ENCODE data around the gene METAP1D. TPM values are rescaled to one million over a fixed set of nuclear protein-coding genes. Genes with fewer than 3 reads are reported as not detected.

Gene METAP1D
- total and polyA plus RNA-seq, 2 of the 4 experiments (the other 2 are of a cell fraction) = 3.4 to 5.5 TPM

GRCh38 chr2:172090044-172090961 is 90.5 kb downstream of the METAP1D start:
- DNase-seq (no peak), ATAC-seq (ENCODE audit: low read depth) (no peak)
- Histone ChIP-seq H2BK120ac (ENCODE audit: low read depth, low read length) (no peak overlapping the region), H3K23ac (ENCODE audit: low read depth, low read length) (no peak overlapping the region), H3K4me3 (ENCODE audit: insufficient read depth, low read depth, low read length) (no peak overlapping the region), H2BK20ac (ENCODE audit: low read depth, low read length) (no peak overlapping the region), H2AFZ (replicated peaks; ENCODE audit: low read length, poor library complexity) (no peak overlapping the region), H3K79me1 (ENCODE audit: low read depth in 1 of 2, low read length in 2 of 2) (no peaks in the 10 kb centered on the region), H2BK5ac (ENCODE audit: low read depth, low read length, poor library complexity, severe bottlenecking) (no peak overlapping the region), H3K36me3 (ENCODE audit: control insufficient read depth, insufficient read depth, low read length) (no peaks in the 10 kb centered on the region), H3K4ac (ENCODE audit: low read depth, low read length) (no peak overlapping the region), H4K91ac (ENCODE audit: insufficient read depth, low read depth, low read length) (no peak overlapping the region), H4K8ac (ENCODE audit: low read depth in 2 of 2, low read length in 2 of 2) (no peak overlapping the region), H3K9ac (ENCODE audit: low read depth, low read length) (no peak overlapping the region), H3K14ac (replicated peaks; ENCODE audit: low read depth, low read length) (no peak overlapping the region), H4K5ac (ENCODE audit: low read depth, low read length) (no peak overlapping the region), H2AK5ac (ENCODE audit: low read depth, low read length) (no peak overlapping the region), H3K9me3 (ENCODE audit: control insufficient read depth, insufficient read depth, low read length) (peaks cover 5% of the 10 kb centered on the region; the same call in 1 of the 2 replicates), H3K4me2 (ENCODE audit: low read depth, low read length) (no peak overlapping the region), H3K27ac (ENCODE audit: insufficient read depth, low read length) (no peak overlapping the region), H2BK15ac (ENCODE audit: low read depth, low read length) (no peak overlapping the region), H3K56ac (ENCODE audit: extremely low read depth, insufficient read depth, low read length) (no peak overlapping the region), H2AK9ac (replicated peaks; ENCODE audit: low read depth, low read length, poor library complexity) (no peak overlapping the region), H4K20me1 (ENCODE audit: insufficient read depth, low read length) (peaks cover 8% of the 10 kb centered on the region; the same call in 1 of the 2 replicates), H3K9me1 (ENCODE audit: insufficient read depth, low read length) (no peaks in the 10 kb centered on the region), H3K27me3 (ENCODE audit: control insufficient read depth, insufficient read depth, low read length) (peaks cover 89% of the 10 kb centered on the region), H3K4me1 (ENCODE audit: control insufficient read depth, insufficient read depth, low read length) (no peaks in the 10 kb centered on the region; the same call in 1 of the 2 replicates), H3K18ac (ENCODE audit: low read depth, low read length) (no peak overlapping the region)
- in situ Hi-C loops (cut with MboI; ENCODE audit: low sequenced_read_pairs) = no loop called here
- CTCF ChIA-PET = no interaction called here
- no peak for TF ChIP-seq RCOR1 (IDR thresholded peaks at IDR 0.05; ENCODE audit: insufficient replicate concordance, low read length)
- no peak for TF ChIP-seq USF2 (IDR thresholded peaks at IDR 0.05; ENCODE audit: low read depth, low read length)
- TF ChIP-seq CEBPB (IDR thresholded peaks at IDR 0.05; ENCODE audit: low read depth, low read length) = no peak
- TF ChIP-seq MAZ (IDR thresholded peaks at IDR 0.05; ENCODE audit: borderline replicate concordance, low read depth, low read length) = no peak
- TF ChIP-seq ELK1 (IDR thresholded peaks at IDR 0.05; ENCODE audit: borderline replicate concordance, low read depth, low read length) = no peak
- TF ChIP-seq NFE2L2 (IDR thresholded peaks at IDR 0.05; ENCODE audit: low read depth, low read length) = no peak
- TF ChIP-seq MAFK (IDR thresholded peaks at IDR 0.05; ENCODE audit: low read depth, low read length) = no peak
- TF ChIP-seq RFX5 (IDR thresholded peaks at IDR 0.05; ENCODE audit: low read depth, low read length) = no peak
- no peak for TF ChIP-seq BHLHE40 (IDR thresholded peaks at IDR 0.05; ENCODE audit: low read depth, low read length)
- no peak for TF ChIP-seq RAD21 (IDR thresholded peaks at IDR 0.05; ENCODE audit: low read length)
- WGBS, 2 experiments (ENCODE audit: extremely low coverage in 2 of 2, insufficient read length in 1 of 2) = 14% methylated on average over 6 of the region's 39 CpGs; no CpG with 5 or more reads in 1 of the 2 experiments
- intact Hi-C loops (cut with micrococcal nuclease) = no loop called here
- dilution Hi-C loops (cut with HindIII; ENCODE audit: low sequenced_read_pairs, unreplicated experiment) = no loop called here
- no TSS peak for BruUV-seq (replicated peaks)
- POLR2A ChIA-PET (ENCODE audit: unreplicated experiment) = no interaction called here
